Activated CD4-positive, alpha-beta T cell treated with anti-CD3 and anti-CD28 coated beads, Interleukin-10, Interleukin-2, amounts not matched to agents 100 ng/mL and 50 ng/mL, durations not matched to agents 16 hours and 8 hours (primary cell): Measurements from ENCODE around the gene MOV10.

Experiments used
- DNase-seq: peaks from one replicate; pipeline ENCODE4 v3.0.0-alpha.2; 2020

Gene MOV10

GRCh38 chr1:112674986-112675727 is 698 bp downstream of the MOV10 start:
- DNase-seq, result peak; percentile 27

GRCh38 chr1:112675728-112676381 is 1.4 kb downstream of the MOV10 start:
- no peak for DNase-seq

GRCh38 chr1:112676543-112676942 is 2.1 kb downstream of the MOV10 start:
- DNase-seq, result no peak

DNA sequence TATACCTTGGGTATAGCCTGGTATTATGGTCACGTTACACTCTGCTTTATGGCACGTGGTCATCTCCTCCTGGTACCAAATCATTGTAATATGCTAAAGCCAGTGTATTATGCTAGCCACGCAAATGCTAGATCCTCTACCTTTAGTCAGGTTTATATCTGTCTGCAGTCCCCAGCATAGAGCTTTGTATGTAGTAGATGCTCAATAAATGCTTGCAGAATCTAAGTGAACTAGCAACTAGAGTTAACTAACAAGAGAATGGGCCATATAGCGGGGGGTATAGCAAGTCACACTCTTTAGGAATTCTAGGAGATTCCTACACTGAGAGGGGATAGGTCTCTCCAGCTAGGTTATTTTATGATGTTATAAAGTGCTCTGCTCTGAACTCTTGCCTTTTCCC is 3.0 kb downstream of the MOV10 start:
- DNase-seq, result no peak

DNA sequence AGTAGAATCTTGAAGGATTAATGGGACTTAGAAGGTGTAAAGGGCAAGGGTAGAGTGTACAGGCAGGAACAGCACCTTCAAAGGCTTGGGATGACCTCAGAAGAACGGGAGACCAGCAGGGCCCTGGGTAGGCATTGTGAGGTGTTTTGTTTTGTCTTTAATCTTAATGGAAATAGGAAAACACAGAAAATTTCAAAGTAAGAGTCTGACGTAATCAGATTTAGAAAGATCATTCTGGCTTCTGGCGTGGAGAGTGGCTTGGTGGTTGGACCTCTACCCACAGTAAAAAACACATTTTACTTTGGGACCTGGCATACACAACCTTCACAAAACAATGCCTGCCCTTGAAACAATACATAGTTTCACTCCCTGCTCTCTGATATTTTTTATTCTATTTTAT is 4.1 kb downstream of the MOV10 start:
- DNase-seq, result no peak

GRCh38 chr1:112685913-112686312 is 11.5 kb downstream of the MOV10 start:
- DNase-seq, result no peak

DNA sequence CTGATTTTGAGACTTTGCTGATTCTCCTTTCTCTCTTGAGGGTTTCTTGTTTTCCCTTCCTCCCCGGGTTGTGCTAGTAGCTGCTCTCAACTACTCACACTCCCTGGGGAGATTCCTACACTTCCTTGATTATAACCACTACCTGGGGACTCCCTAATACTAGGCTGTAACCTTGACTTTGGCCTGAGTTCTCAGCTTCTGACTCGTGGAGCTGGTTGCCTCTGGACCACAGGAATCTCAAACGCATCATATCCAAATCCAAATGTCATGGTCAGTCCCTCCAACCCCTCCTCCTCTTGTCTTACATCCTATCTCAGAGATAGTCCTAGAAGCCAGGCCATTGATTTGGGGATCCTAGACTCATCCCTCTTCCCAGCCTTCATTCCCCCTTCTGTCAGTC is 12.0 kb downstream of the MOV10 start:
- no peak for DNase-seq

DNA sequence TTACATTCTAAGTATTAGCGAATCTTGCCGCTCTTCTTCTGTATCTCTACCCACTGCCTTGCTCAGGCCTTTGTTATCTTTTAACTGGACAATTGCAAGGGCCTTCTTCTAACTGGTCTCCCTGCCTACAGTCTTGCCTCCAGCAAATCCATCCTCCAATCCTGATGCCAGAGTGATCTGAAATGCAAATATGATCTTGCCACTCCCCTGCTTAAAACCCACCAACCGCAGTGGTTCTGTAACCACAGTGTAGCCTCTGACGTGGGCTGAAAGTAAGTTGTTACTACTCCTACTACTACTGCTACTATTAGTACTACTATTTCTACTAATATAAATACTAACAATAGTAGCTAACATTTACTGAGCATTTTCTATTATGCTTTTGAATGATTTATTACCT is 12.4 kb downstream of the MOV10 start:
- DNase-seq, result no peak

- no peak for DNase-seq
Observed at GRCh38 chr1:112687361-112687760, 12.9 kb downstream of the MOV10 start.

DNA sequence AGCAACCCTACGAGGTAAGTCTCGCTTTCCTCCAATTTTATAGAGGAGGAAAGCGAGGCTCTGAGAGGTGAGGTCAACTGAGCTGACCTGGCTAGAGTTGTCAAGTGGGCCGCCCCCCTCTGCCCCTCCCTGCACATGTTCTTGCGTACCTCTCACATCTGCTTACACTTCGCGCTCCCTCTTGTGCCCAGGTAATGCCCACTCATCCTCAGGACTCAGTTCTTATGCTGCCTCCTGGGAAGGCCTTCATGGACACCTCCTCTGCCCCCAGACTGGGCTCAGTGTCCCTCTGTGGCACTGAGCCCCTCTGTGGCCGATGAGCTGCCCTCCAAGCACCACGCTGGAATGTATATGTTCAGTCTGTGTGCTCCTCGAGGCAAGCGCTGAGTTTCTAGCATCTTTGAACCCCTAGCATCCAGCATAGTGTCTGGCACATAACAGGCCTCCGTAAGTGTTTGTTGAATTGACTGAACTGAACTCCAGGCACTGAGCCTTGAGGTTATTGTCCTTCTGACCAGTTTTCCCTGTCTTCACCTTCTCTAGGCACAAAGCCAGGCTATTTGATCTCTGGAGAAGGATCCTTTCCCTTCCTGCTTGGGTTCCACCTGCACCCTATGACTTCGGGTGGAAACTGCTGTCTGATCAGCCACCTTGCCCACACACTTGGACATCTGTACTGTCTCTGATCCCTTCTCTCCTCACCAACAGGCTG is 13.5 kb downstream of the MOV10 start:
- no peak for DNase-seq

DNA sequence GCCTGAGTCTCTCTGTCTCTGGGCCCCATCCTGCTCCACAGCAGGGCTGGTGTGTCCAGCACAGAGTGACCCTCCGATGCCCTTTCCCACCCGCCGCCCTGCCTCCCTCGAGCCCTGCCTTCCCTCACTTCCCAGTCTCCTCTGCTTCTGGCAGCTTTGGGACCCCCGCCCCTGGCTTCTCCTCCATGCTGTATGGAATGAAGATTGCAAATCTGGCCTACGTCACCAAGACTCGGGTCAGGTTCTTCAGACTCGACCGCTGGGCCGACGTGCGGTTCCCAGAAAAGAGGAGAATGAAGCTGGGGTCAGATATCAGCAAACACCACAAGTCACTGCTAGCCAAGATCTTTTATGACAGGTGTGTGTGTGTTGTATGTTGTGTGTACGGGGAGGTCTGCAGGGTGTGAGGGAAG is 14.3 kb downstream of the MOV10 start:
- DNase-seq, result no peak

- DNase-seq, result no peak
Observed at GRCh38 chr1:112689196-112689841, 14.9 kb downstream of the MOV10 start.

GRCh38 chr1:112689842-112690237 is 15.4 kb downstream of the MOV10 start:
- DNase-seq, result no peak

GRCh38 chr1:112692681-112693080 is 18.2 kb downstream of the MOV10 start:
- DNase-seq, result no peak

GRCh38 chr1:112693821-112694220 is 19.4 kb downstream of the MOV10 start:
- no peak for DNase-seq

DNA sequence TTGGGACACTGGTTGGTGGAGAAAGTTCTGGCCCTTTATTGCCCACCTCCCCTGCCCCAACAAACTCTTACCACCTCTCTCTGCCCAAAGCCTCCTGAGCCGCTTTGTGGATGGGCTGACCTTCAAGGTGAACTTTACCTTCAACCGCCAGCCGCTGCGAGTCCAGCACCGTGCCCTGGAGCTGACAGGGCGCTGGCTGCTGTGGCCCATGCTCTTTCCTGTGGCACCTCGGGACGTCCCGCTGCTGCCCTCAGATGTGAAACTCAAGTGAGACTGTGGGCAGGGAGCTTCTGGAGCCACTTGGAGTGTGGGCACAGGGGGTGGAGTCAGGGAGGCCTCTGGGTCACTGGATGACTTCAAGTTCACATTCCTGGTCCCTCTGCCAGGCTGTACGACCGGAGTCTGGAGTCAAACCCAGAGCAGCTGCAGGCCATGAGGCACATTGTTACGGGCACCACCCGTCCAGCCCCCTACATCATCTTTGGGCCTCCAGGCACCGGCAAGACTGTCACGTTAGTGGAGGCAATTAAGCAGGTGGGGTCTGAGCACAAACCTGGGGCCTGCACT is 20.0 kb downstream of the MOV10 start:
- DNase-seq, result no peak

- no peak for DNase-seq
Observed at GRCh38 chr1:112695276-112695675, 20.8 kb downstream of the MOV10 start.

- DNase-seq, result no peak
Observed at GRCh38 chr1:112696578-112697314, 22.3 kb downstream of the MOV10 start.

- DNase-seq, result no peak
Observed at GRCh38 chr1:112697781-112698201, 23.3 kb downstream of the MOV10 start.

DNA sequence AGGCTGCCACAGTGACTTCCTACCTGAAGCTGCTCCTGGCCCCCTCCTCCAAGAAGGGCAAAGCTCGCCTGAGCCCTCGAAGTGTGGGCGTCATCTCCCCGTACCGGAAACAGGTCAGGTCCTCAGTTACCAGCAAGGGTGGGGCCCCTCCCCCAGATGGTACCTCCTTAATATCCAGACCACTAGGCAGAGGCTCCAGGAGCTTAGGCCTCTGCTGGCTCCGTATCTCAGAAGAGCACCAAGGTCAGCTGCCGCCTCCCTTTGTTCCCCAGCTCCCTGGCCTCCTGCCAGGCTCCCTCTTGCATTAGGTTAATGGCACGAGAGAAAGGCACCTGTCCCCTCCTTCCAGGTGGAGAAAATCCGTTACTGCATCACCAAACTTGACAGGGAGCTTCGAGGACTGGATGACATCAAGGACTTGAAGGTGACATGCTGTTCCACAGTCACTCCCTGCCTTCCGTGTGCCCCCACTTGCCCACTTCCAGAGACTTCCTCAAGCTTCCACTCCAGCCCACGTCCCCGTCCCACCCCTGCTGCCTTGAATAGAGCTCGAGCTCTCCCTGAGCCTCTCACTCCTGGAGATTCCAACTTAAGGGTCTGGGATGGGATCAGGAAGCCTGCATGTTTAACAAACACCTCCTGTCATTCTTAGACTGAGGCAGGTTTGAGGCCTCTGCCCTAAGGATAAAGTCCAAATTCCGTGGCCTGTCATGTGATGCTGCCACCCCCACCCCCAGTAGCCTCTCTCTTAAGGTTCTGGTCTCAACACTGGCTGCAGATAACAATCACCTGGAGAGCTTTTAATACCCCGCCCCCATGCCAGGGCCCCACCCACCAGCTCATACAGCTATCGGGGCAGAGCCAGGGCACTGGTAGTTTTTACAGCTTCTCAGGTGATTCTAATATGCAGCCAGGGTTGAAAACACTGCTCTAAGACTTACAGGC is 24.2 kb downstream of the MOV10 start:
- no peak for DNase-seq

DNA sequence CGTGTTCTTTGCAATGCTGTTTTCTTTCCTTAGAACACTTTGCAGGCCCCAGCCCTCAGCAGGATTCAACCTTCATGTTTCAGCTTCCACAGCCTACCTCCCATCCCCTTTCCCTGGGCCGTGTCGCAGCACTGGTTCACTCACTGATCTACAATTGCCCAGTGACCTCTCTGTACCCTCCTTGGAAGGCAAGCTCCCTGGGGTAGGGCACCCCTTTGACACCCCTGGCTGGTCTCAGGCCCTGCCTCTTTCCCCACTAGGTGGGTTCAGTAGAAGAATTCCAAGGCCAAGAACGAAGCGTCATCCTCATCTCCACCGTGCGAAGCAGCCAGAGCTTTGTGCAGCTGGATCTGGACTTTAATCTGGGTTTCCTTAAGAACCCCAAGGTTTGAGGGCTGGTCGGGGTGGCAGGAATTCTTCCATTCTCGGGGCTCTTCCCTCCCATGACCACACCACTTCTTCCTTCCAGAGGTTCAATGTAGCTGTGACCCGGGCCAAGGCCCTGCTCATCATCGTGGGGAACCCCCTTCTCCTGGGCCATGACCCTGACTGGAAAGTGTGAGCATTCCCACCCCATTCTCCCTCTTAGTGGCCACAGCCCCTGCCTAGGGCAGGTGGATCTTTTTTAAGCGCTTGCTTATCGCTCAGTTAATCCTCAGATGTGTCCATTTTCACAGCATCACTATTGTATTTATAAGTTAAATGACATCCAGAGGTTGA is 25.1 kb downstream of the MOV10 start:
- DNase-seq, result no peak
